Ovary (tissue), 3 donors: Measurements from ENCODE around the gene C6orf132.

Experiments used
- CTCF ChIP-seq, 3 donors: fragments of 450-650 bp in 2 of 3; fragments of 200-600 bp in 1 of 3; IDR thresholded peaks; one replicate each; pipeline versions ENCODE4 v1.5.1 to v1.8.0; 2016 to 2022; ENCODE audit warnings: antibody characterized with exemption in 3 of 3, mild to moderate bottlenecking in 1 of 3
- EP300 ChIP-seq: sonication (generic); formaldehyde crosslinking; IDR thresholded peaks from one replicate; pipeline ENCODE4 v1.6.1; 2017; ENCODE audit warnings: antibody characterized with exemption
- POLR2A ChIP-seq: fragments of 450-650 bp; IDR thresholded peaks from one replicate; pipeline ENCODE4 v1.6.1; 2017; ENCODE audit warnings: antibody characterized with exemption, mild to moderate bottlenecking, moderate library complexity
- donor health status: DM: no; HTN: no; CAD: no.

- TF ChIP-seq CTCF (IDR thresholded peaks at IDR 0.05) (no peak), POLR2A (no peak), EP300 (no peak)
Observed at GRCh38 chr6:42184475-42184874, 42.1 kb upstream of the C6orf132 start.
